Kidney (tissue), 14 donors: ENCODE data around the gene FAM131C. TPM values are rescaled to one million over a fixed set of nuclear protein-coding genes. Genes with fewer than 3 reads are reported as not detected.
A peak's percentile ranks its signal among the peaks of the same experiment; 100 is the strongest.

Experiments
- DNase-seq, 5 donors: peaks; one replicate each; pipeline ENCODE4 v3.0.0-alpha.2; 2013 to 2020
- FAIRE-seq: peaks from 2 replicates; lab custom pipeline; 2012; peaks lifted over from hg19 to GRCh38; lab: Jason Lieb, UNC
- H3K27ac ChIP-seq, 2 donors: one replicate each; pipeline ENCODE4 v1.7.0; 2013; ENCODE audit warnings: low read depth in 2 of 2, low read length in 2 of 2, inconsistent platforms in 1 of 2
- H3K27me3 ChIP-seq: one replicate; pipeline ENCODE4 v1.7.1; 2013; ENCODE audit warnings: low read length, inconsistent platforms; ENCODE audit not compliant: control insufficient read depth, insufficient read depth
- H3K36me3 ChIP-seq, 3 donors: one replicate each; pipeline versions ENCODE4 v1.7.0 to v1.7.1; 2013; ENCODE audit warnings: low read length in 3 of 3, control low read depth in 1 of 3, inconsistent platforms in 1 of 3; ENCODE audit not compliant: insufficient read depth in 3 of 3, control insufficient read depth in 2 of 3
- H3K4me1 ChIP-seq, 3 donors: one replicate each; pipeline versions ENCODE4 v1.7.0 to v1.7.1; 2013; ENCODE audit warnings: low read length in 3 of 3, inconsistent platforms in 1 of 3, low read depth in 1 of 3; ENCODE audit not compliant: control insufficient read depth in 2 of 3, insufficient read depth in 2 of 3
- H3K4me3 ChIP-seq, 3 donors: one replicate each; pipeline versions ENCODE4 v1.7.0 to v1.8.1; 2013; ENCODE audit warnings: low read length in 3 of 3, control low read depth in 1 of 3, inconsistent platforms in 1 of 3
- H3K9ac ChIP-seq, 3 donors: one replicate each; pipeline versions ENCODE4 v1.7.0 to v1.7.1; 2013; ENCODE audit warnings: low read length in 3 of 3, control low read depth in 1 of 3, inconsistent platforms in 1 of 3
- H3K9me3 ChIP-seq, 3 donors: one replicate each; pipeline versions ENCODE4 v1.7.0 to v1.7.1; 2013; ENCODE audit warnings: low read length in 3 of 3, control low read depth in 1 of 3, inconsistent platforms in 1 of 3; ENCODE audit not compliant: control insufficient read depth in 2 of 3, insufficient read depth in 1 of 3
- intact Hi-C: fragments of 100-400 bp; cut with DNase I; formaldehyde crosslinking; loops from one replicate; pipeline ENCODE4 v1.11.1; 2022
- polyA plus RNA-seq: library from polyadenylated mRNA; stranded (reverse); fragments of 350-450 nt; fragmentation: Illumina TruSeq; extraction: RNeasy Lipid Tissue Mini Kit (QIAGEN cat#74804); gene quantifications from one replicate; pipeline ENCODE4 v1.2.3, GENCODE V29; 2014; ENCODE audit warnings: low read depth, low replicate concordance; ENCODE audit not compliant: insufficient read depth
- total RNA-seq: library from RNA; stranded (reverse); fragmentation: NEBNext Ultra II Directional; extraction: Animal tissue kit (Norgen Biotek cat#: 25700); gene quantifications from one replicate; pipeline ENCODE4 v1.2.1, GENCODE V29; 2021
- TF ChIP-seq, protein P1 (sequence below): IDR thresholded peaks from 3 replicates; pipeline ENCODE4 v1.5.1; 2012; ENCODE audit warnings: mild to moderate bottlenecking, moderate library complexity, borderline replicate concordance; ENCODE audit not compliant: insufficient read depth; ENCODE audit errors: extremely low read depth
- donor health status: control.
- donor health status: control.
- donor health status: control.
- donor health status: control.
- donor health status: control.
- donor health status: DM: yes; HTN: yes; CAD: no.
- donor health status: Normal renal cell carcinoma (clear cell type).

Gene FAM131C
- total and polyA plus RNA-seq, 2 donors from 2014 or later, result 5.0 to 12.0 TPM

DNA sequence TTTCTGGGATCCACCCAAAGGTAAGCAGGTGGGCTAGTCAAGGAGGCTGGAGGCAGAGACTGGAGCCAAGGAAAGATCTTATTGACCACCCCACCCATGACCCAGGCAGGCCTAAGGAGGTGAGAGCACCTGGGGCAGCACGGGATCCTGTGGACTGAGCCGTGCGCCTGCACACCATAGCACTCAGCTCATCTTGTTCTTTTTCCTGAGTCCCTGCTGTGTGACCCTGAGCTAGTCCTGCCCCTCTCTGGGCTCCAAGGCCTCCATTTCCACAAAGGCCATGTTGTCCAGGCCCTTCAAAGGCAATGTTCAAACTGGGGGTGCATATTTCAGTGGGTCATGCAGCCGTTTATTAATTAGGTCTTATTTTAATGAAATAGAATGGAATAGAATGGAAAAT lies 7.2 kb downstream of the FAM131C start:
- Histone ChIP-seq H3K27me3 (no peaks in the 10 kb centered on the region), H3K4me3 (no peak overlapping the region), H3K4me1 (peaks cover 0 to 28% (median 26%) of the 10 kb centered on the region in 3 donors), H3K9ac (no peak overlapping the region), H3K27ac (no peak overlapping the region), H3K36me3 (no peaks in the 10 kb centered on the region), H3K9me3 (no peaks in the 10 kb centered on the region)
- FAIRE-seq (no peak), DNase-seq (no peak)
- TF ChIP-seq, protein P1, sequence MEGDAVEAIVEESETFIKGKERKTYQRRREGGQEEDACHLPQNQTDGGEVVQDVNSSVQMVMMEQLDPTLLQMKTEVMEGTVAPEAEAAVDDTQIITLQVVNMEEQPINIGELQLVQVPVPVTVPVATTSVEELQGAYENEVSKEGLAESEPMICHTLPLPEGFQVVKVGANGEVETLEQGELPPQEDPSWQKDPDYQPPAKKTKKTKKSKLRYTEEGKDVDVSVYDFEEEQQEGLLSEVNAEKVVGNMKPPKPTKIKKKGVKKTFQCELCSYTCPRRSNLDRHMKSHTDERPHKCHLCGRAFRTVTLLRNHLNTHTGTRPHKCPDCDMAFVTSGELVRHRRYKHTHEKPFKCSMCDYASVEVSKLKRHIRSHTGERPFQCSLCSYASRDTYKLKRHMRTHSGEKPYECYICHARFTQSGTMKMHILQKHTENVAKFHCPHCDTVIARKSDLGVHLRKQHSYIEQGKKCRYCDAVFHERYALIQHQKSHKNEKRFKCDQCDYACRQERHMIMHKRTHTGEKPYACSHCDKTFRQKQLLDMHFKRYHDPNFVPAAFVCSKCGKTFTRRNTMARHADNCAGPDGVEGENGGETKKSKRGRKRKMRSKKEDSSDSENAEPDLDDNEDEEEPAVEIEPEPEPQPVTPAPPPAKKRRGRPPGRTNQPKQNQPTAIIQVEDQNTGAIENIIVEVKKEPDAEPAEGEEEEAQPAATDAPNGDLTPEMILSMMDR, result no peak
- intact Hi-C loops, result no loop called here

DNA sequence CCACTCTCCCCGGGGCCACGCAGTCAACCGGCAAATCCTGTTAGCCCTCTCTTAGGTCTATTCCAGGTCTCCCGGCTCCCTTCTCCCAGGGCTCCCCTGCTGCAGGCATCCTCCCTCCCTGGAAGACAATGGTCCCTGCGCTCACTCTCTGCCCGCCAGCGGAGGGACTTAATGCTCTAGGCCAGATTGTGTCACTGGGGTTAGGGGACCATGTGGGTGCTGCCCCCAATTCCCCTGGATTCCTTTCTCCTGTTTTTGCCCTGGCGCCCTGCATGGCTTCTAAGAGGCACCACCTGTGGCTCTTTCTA lies 8.2 kb downstream of the FAM131C start:
- Histone ChIP-seq H3K27ac (peak overlapping the region; percentile 16 to 61), H3K27me3 (no peaks in the 10 kb centered on the region), H3K36me3 (no peaks in the 10 kb centered on the region), H3K9me3 (no peaks in the 10 kb centered on the region), H3K4me3 (no peak overlapping the region), H3K4me1 (peaks cover 0 to 28% (median 26%) of the 10 kb centered on the region in 3 donors), H3K9ac (no peak overlapping the region)
- DNase-seq, result peak in 1 of 5 donors; percentile 31
- TF ChIP-seq, protein P1, result no peak
- intact Hi-C loops, result no loop called here
- no peak for FAIRE-seq

DNA sequence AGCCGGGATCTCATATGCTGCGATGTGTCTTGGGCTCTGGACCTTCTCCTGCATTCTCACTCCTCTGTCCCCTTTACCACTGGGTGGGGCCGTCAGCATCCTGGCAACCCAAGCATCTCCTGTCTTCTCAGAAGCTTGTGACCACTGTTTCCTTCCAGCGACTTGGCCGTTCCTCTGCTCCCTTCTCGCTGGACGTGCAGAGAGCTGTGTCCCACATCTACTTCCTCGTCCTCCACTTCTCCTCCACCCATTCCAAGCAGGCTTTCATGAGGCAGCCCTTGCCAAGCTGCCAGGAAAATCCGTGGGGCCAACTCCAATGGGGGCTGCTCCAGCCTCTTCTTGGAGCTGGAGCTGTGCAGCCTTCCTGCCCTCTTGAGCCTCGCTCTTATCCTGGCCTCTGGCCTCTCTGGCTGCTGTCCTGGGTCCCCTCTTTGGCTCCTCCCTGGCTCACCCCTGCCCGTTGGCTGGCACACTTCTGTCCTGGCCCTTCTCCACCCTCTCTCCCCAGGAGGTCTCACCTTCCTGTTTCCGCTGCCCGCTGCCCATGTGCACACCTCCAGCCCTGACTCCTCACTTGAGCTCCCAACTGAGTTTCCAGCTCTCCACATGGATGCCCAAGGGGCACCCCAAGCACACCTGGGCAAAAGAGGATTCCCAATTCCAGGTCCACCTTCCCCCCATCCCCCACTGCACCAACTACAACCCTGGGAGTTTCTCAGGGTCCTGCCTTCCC lies 8.7 kb downstream of the FAM131C start:
- H3K36me3 ChIP-seq, result no peaks in the 10 kb centered on the region
- no peak overlapping the region for H3K4me3 ChIP-seq
- DNase-seq, result peak in 1 of 5 donors; percentile 60
- no peaks in the 10 kb centered on the region for H3K9me3 ChIP-seq
- TF ChIP-seq, protein P1, result no peak
- peaks cover 0 to 28% (median 26%) of the 10 kb centered on the region in 3 donors for H3K4me1 ChIP-seq
- peak overlapping the region; percentile 16 to 61 for H3K27ac ChIP-seq
- no peaks in the 10 kb centered on the region for H3K27me3 ChIP-seq
- no peak for FAIRE-seq
- H3K9ac ChIP-seq, result peak overlapping the region in 1 of 3 donors; percentile 46
- intact Hi-C loops, result no loop called here
